Vagina (tissue), 2 donors: ENCODE measurements around the gene ZNF763. TPM values are rescaled to one million over a fixed set of nuclear protein-coding genes. Genes with fewer than 3 reads are reported as not detected.
A peak's percentile ranks its signal among the peaks of the same experiment; 100 is the strongest.
"Not testable (repeated sequence)": the region's sequence is repeated elsewhere in the genome, so short reads cannot be mapped to it uniquely, and the experiment has no call there.

ENCODE experiments used
- DNase-seq, 2 donors: peaks; one replicate each; pipeline ENCODE4 v3.0.0-alpha.2; 2017; ENCODE audit errors: extremely low spot score in 2 of 2
- H3K27ac ChIP-seq: fragments of 200-600 bp; sonication (generic); one replicate; pipeline ENCODE4 v1.5.1; 2019
- H3K27me3 ChIP-seq: fragments of 200-600 bp; sonication (generic); one replicate; pipeline ENCODE4 v1.5.1; 2019
- H3K36me3 ChIP-seq, 2 donors: fragments of 200-600 bp; sonication (generic); one replicate each; pipeline ENCODE4 v1.5.1; 2017 to 2019
- H3K4me1 ChIP-seq: fragments of 200-600 bp; sonication (generic); one replicate; pipeline ENCODE4 v1.5.1; 2019
- H3K4me3 ChIP-seq, 2 donors: fragments of 200-600 bp; sonication (generic); 1 replicate in 1 of 2; 2 replicates in 1 of 2; pipeline ENCODE4 v1.5.1; 2016 to 2019
- H3K9me3 ChIP-seq: fragments of 200-600 bp; sonication (generic); one replicate; pipeline ENCODE4 v1.5.1; 2019
- CTCF ChIP-seq, 3 experiments: fragments of 450-650 bp in 2 of 3; fragments of 200-600 bp in 1 of 3; sonication (generic) in 1 of 3; IDR thresholded peaks; one replicate each; pipeline ENCODE4 v1.5.1; 2017 to 2019; ENCODE audit warnings: antibody characterized with exemption in 3 of 3, mild to moderate bottlenecking in 2 of 3, moderate library complexity in 2 of 3
- POLR2A ChIP-seq, 2 donors: fragments of 450-650 bp; IDR thresholded peaks; one replicate each; pipeline ENCODE4 v1.6.1; 2017; ENCODE audit warnings: antibody characterized with exemption in 2 of 2, mild to moderate bottlenecking in 2 of 2, moderate library complexity in 2 of 2
- POLR2AphosphoS5 ChIP-seq, 2 donors: sonication (generic); formaldehyde crosslinking; IDR thresholded peaks; one replicate each; pipeline ENCODE4 v1.9.0; 2017; ENCODE audit warnings: antibody characterized with exemption in 2 of 2, mild to moderate bottlenecking in 2 of 2, low read depth in 1 of 2; ENCODE audit not compliant: insufficient read depth in 1 of 2
- intact Hi-C: fragments of 100-400 bp; cut with DNase I; formaldehyde crosslinking; loops from one replicate; pipeline ENCODE4 v1.15.1; 2023
- total RNA-seq: library from RNA; depleted of rRNA; stranded (reverse); fragments of >200 nt; gene quantifications from one replicate; pipeline ENCODE4 v1.2.3, GENCODE V29; 2016

Gene ZNF763
- total RNA-seq, 1 donor from 2014 or later, result 2.9 TPM

- no peak overlapping the region for H3K4me3 ChIP-seq
- intact Hi-C loops, result no loop called here
- peaks cover 11% of the 10 kb centered on the region for H3K9me3 ChIP-seq
- no peak for TF ChIP-seq CTCF (IDR thresholded peaks at IDR 0.05)
- DNase-seq, result no peak
- H3K36me3 ChIP-seq, result peaks cover 0 to 16% of the 10 kb centered on the region in 2 donors
- peaks cover 11% of the 10 kb centered on the region for H3K4me1 ChIP-seq
- H3K27ac ChIP-seq, result no peak overlapping the region
- no peaks in the 10 kb centered on the region for H3K27me3 ChIP-seq
Measured at GRCh38 chr19:11931051-11931450, 33.8 kb upstream of the ZNF763 start.

DNA sequence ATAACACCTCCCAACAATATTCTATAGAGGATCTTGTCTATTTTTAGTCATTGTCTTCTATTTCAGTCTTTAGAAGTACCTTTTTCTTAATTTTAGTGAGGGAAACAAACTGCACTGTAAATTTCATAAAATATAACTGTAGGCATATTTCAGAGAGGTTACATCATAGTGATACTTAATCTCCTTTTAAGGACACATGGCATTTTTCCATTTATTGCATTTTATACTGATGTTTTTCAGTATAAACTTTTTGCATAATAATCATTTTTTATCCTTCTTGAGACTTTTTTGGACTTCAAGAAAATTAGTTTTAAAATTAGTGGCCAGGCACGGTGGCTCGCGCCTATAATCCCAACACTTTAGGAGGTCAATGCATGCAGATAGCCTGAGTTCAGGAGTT, 33.3 kb upstream of the ZNF763 start:
- H3K36me3 ChIP-seq, result peaks cover 0 to 16% of the 10 kb centered on the region in 2 donors
- no peaks in the 10 kb centered on the region for H3K27me3 ChIP-seq
- no peak overlapping the region for H3K4me3 ChIP-seq
- no peak for DNase-seq
- intact Hi-C loops, result no loop called here
- TF ChIP-seq POLR2A (IDR thresholded peaks at IDR 0.05), result no peak
- TF ChIP-seq POLR2AphosphoS5 (IDR thresholded peaks at IDR 0.05; ENCODE audit: insufficient read depth in 1 of 2, low read depth in 1 of 2), result no peak
- TF ChIP-seq CTCF (IDR thresholded peaks at IDR 0.05), result no peak
- H3K9me3 ChIP-seq, result peaks cover 11% of the 10 kb centered on the region
- H3K4me1 ChIP-seq, result peaks cover 6% of the 10 kb centered on the region
- no peak overlapping the region for H3K27ac ChIP-seq

GRCh38 chr19:11935829-11936228, 29.0 kb upstream of the ZNF763 start:
- intact Hi-C loops, H3K27ac ChIP-seq, H3K27me3 ChIP-seq, H3K4me1 ChIP-seq, DNase-seq, H3K4me3 ChIP-seq: not testable (repeated sequence)
- peaks cover 0 to 35% of the 10 kb centered on the region in 2 donors for H3K36me3 ChIP-seq
- peaks cover 28% of the 10 kb centered on the region for H3K9me3 ChIP-seq

DNA sequence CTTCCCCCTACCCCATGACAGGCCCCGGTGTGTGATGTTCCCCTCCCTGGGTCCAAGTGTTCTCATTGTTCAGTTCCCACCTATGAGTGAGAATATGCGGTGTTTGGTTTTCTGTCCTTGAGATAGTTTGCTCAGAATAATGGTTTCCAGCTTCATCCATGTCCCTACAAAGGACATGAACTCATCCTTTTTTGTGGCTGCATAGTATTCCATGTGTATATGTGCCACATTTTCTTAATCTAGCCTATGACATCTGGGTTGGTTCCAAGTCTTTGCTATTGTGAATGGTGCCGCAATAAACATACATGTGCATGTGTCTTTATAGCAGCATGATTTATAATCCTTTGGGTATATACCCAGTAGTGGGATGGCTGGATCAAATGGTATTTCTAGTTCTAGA, 26.5 kb upstream of the ZNF763 start:
- intact Hi-C loops, DNase-seq, H3K27ac ChIP-seq, H3K4me3 ChIP-seq, H3K4me1 ChIP-seq, H3K27me3 ChIP-seq: not testable (repeated sequence)
- peaks cover 0 to 57% of the 10 kb centered on the region in 2 donors for H3K36me3 ChIP-seq
- H3K9me3 ChIP-seq, result peaks cover 53% of the 10 kb centered on the region

DNA sequence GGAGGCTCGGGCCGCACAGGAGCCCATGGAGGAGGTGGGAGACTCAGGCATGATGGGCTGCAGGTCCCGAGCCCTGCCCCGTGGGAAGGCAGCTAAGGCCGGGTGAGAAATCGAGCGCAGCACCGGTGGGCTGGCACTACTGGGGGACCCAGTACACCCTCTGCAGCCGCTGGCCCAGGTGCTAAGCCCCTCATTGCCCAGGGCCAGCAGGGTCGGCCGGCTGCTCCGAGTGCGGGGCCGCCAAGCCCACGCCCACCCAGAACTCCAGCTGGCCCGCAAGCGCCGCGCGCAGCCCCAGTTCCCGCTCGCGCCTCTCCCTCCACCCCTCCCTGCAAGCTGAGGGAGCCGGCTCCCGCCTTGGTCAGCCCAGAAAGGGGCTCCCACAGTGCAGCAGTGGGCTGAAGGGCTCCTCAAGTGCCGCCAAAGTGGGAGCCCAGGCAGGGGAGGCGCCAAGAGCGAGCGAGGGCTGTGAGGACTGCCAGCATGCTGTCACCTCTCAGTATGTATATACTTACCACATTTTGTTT, 23.4 kb upstream of the ZNF763 start:
- H3K27me3 ChIP-seq, H3K27ac ChIP-seq, DNase-seq, intact Hi-C loops, H3K4me1 ChIP-seq: not testable (repeated sequence)
- peak overlapping the region in 1 of 2 donors; percentile 16 for H3K4me3 ChIP-seq
- peaks cover 73% of the 10 kb centered on the region for H3K9me3 ChIP-seq
- peaks cover 0 to 72% of the 10 kb centered on the region in 2 donors for H3K36me3 ChIP-seq

GRCh38 chr19:11942008-11942842, 22.6 kb upstream of the ZNF763 start:
- TF ChIP-seq CTCF (IDR thresholded peaks at IDR 0.05) (no peak), POLR2A (IDR thresholded peaks at IDR 0.05) (no peak), POLR2AphosphoS5 (IDR thresholded peaks at IDR 0.05; ENCODE audit: insufficient read depth in 1 of 2, low read depth in 1 of 2) (no peak)
- no peak overlapping the region for H3K27ac ChIP-seq
- H3K4me3 ChIP-seq, result no peak overlapping the region
- peaks cover 0 to 76% of the 10 kb centered on the region in 2 donors for H3K36me3 ChIP-seq
- no peaks in the 10 kb centered on the region for H3K4me1 ChIP-seq
- H3K27me3 ChIP-seq, result no peaks in the 10 kb centered on the region
- peaks cover 81% of the 10 kb centered on the region for H3K9me3 ChIP-seq
- intact Hi-C loops, result no loop called here
- DNase-seq, result no peak
